PFSK-1 (cell line): ENCODE data around the gene RASGRF1.

Source experiments
- FOXP2 ChIP-seq: optimal IDR thresholded peaks from 2 replicates; pipeline ENCODE3; 2011; ENCODE audit warnings: borderline replicate concordance, control low read depth, inconsistent platforms; ENCODE audit not compliant: insufficient read depth; ENCODE audit errors: extremely low read length, extremely low read depth
- POLR2AphosphoS5 ChIP-seq: IDR thresholded peaks from 2 replicates; pipeline ENCODE4 v1.6.1; 2012; ENCODE audit warnings: low read depth, mild to moderate bottlenecking, control low read depth, low read length, moderate library complexity
- SIN3A ChIP-seq: IDR thresholded peaks from 2 replicates; pipeline ENCODE4 v1.6.1; 2012; ENCODE audit warnings: mild to moderate bottlenecking, low read length, moderate library complexity, borderline replicate concordance; ENCODE audit not compliant: insufficient read depth
- TAF1 ChIP-seq: IDR thresholded peaks from 2 replicates; pipeline ENCODE4 v1.6.1; 2012; ENCODE audit warnings: low read length, control low read depth, borderline replicate concordance; ENCODE audit not compliant: insufficient read depth
- TF ChIP-seq, protein P1 (sequence below), 2 experiments: IDR thresholded peaks; 2 replicates each; pipeline versions ENCODE4 v1.6.1 to v1.8.0; 2011 to 2012; ENCODE audit warnings: low read depth in 2 of 2, low read length in 2 of 2, control low read depth in 1 of 2, inconsistent platforms in 1 of 2, mild to moderate bottlenecking in 1 of 2, moderate library complexity in 1 of 2; ENCODE audit not compliant: insufficient read depth in 1 of 2

Gene RASGRF1

GRCh38 chr15:79046691-79047404 lies 43.7 kb downstream of the RASGRF1 start:
- TF ChIP-seq SIN3A, result no peak
- no peak for TF ChIP-seq TAF1
- TF ChIP-seq, protein P1, sequence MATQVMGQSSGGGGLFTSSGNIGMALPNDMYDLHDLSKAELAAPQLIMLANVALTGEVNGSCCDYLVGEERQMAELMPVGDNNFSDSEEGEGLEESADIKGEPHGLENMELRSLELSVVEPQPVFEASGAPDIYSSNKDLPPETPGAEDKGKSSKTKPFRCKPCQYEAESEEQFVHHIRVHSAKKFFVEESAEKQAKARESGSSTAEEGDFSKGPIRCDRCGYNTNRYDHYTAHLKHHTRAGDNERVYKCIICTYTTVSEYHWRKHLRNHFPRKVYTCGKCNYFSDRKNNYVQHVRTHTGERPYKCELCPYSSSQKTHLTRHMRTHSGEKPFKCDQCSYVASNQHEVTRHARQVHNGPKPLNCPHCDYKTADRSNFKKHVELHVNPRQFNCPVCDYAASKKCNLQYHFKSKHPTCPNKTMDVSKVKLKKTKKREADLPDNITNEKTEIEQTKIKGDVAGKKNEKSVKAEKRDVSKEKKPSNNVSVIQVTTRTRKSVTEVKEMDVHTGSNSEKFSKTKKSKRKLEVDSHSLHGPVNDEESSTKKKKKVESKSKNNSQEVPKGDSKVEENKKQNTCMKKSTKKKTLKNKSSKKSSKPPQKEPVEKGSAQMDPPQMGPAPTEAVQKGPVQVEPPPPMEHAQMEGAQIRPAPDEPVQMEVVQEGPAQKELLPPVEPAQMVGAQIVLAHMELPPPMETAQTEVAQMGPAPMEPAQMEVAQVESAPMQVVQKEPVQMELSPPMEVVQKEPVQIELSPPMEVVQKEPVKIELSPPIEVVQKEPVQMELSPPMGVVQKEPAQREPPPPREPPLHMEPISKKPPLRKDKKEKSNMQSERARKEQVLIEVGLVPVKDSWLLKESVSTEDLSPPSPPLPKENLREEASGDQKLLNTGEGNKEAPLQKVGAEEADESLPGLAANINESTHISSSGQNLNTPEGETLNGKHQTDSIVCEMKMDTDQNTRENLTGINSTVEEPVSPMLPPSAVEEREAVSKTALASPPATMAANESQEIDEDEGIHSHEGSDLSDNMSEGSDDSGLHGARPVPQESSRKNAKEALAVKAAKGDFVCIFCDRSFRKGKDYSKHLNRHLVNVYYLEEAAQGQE (IDR thresholded peaks at IDR 0.05; ENCODE audit: insufficient read depth in 1 of 2, low read depth in 2 of 2, low read length in 2 of 2), result no peak
- TF ChIP-seq FOXP2, result no peak
- TF ChIP-seq POLR2AphosphoS5, result no peak

DNA sequence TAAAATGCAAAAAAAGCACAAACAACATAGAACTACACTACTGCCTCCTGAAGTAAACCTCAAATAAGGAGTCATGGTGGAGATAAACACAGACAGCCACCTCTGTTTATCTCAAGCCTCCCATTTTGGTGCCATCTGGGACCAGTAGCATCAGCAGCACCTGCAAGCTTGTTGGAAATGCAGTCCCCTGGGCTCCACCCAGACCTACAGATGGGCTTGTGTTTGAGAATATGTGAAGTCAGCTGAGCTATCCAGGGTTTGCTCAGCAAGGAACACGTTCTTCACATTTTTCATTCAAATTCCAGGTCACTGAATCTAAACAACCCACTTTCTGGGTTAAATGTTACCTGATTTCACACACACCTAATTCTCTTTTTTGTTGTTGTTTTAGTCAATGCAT lies 45.5 kb downstream of the RASGRF1 start:
- no peak for TF ChIP-seq TAF1
- TF ChIP-seq, protein P1 (IDR thresholded peaks at IDR 0.05; ENCODE audit: insufficient read depth in 1 of 2, low read depth in 2 of 2, low read length in 2 of 2), result no peak
- TF ChIP-seq SIN3A, result no peak
- no peak for TF ChIP-seq FOXP2
- TF ChIP-seq POLR2AphosphoS5, result no peak

- TF ChIP-seq SIN3A, result no peak
- TF ChIP-seq, protein P1 (IDR thresholded peaks at IDR 0.05; ENCODE audit: insufficient read depth in 1 of 2, low read depth in 2 of 2, low read length in 2 of 2), result no peak
- no peak for TF ChIP-seq TAF1
- no peak for TF ChIP-seq POLR2AphosphoS5
- TF ChIP-seq FOXP2, result no peak
These were observed 48.2 kb downstream of the RASGRF1 start for GRCh38 chr15:79042213-79042928.

DNA sequence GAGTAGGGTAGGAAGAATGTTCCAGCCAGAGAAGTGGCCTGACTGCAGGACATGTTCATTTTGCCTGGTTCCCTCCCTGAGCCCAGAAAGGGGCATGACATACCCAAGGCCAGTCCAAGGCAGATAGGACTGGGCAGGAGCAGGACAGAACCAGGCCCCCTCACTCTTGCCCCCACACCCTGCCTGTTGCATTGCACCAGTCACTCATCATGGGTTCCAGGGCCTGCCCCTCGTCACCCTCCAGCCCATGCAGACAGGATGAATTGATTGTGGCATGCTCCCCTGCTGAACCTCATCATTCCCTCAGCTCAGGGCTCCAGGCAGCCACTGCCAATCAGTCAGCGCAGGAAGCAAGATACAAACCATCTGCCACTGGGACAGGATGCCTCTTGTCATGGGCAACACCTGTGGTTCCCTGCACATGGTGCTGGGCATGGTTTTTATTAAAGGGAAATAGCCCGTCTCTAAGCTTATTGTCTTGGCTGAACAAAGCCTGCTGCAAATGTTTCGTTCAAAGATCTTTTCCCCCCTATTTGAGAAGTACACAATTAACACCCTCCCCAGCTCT lies 48.9 kb downstream of the RASGRF1 start:
- TF ChIP-seq, protein P1 (IDR thresholded peaks at IDR 0.05; ENCODE audit: insufficient read depth in 1 of 2, low read depth in 2 of 2, low read length in 2 of 2), result no peak
- TF ChIP-seq TAF1 (no peak), POLR2AphosphoS5 (no peak)
